NCI-H526 treated with DMSO at 0.1 percent for 48 hours (cell line): ENCODE results near the gene CMTM8.

ENCODE experiments used
- DNase-seq: peaks from one replicate; lab custom pipeline; 2025; lab: John Stamatoyannopoulos, UW

Gene CMTM8

GRCh38 chr3:32308378-32308777 lies 69.9 kb downstream of the CMTM8 start:
- DNase-seq = no peak

DNA sequence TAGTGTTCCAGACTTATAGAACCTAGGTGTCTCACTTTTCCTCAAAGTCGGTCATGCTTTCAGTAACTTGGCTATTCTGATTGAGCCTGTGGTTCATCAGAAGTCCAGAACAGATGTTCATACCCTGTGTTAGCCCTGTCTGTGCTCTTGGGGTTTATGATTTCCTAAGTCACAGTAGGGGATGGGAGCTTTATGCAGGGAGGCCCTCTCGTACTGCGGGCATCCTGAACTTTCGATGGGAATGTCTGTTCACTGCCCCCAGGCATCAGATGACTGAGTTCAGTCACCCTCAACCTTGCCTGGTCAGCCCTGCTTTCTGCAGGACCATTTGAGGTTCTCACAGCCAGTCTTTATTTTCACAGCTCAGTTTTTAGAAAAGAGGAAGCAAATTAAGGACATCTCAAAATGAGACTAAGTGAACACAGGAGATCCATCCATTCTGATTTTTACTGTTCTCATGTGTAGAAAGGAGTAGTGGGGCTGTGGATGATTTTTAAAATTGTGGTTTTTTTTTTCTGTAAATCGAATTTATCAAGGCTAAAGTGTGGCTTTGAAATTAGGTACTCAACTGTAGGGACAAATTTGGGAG lies 71.3 kb downstream of the CMTM8 start:
- no peak for DNase-seq

DNA sequence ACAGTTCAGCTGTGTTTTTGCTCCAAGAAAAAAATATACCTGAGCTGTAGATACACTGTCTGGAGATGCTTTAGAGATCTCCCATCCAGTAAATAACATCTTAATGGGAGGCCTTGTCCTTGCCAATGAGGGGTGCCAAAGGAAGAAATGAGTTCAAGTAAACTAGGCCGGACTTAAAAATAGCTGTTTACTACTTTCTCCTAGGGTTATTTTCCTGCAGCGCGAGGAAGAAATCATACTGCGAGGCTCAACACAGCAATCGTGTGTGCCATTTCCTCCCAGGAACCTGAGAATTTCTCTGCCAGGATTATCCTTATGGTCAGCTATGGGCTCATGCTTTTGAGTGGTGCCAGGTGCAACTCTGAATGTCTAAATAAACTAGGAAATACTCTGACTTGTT lies 71.9 kb downstream of the CMTM8 start:
- DNase-seq = peak; percentile 55

DNA sequence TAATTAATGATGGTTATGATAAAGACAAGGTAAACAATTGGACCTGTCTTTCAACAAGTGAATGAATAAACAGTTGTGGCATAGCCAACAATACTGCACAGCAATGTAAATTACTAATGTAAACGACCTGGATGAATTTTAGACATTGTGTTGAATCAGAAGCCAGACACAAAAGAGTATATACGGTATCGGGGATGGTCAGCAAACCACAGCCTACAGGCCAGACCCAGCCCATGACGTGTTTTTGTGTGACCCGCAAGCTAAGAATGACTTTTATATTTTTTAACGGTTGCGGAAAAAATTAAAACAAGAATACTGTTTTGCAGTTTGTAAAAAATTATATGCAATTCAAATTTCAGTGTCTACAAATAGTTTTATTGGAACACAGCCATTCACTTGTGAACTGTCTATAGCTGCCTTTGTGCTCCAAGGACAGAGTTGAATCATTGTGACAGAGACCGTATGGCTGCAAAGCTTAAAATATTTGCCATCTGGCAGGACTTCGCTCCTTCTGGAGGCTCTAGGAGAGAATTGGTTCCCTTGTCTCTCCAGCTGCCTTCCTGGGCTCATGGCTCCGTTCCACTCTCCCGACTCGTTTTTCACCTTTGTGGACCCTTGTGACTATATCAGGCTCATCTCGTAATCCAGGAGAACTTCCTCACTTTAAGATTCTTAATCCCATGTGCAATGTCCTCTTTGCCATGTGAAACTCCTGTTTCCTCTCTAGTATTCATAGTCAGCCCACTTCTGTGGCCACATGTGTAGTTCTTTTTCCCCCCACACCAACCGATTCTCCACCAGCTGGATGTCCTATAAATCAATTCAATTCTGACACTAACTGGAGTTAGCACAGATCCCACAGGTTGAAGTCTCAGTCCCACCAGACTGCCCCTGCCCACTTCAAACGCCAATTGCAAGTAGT lies 72.7 kb downstream of the CMTM8 start:
- peak; percentile 72 for DNase-seq

GRCh38 chr3:32312251-32312650 lies 73.8 kb downstream of the CMTM8 start:
- no peak for DNase-seq

- no peak for DNase-seq
These were observed 74.7 kb downstream of the CMTM8 start for GRCh38 chr3:32313169-32313568.

DNA sequence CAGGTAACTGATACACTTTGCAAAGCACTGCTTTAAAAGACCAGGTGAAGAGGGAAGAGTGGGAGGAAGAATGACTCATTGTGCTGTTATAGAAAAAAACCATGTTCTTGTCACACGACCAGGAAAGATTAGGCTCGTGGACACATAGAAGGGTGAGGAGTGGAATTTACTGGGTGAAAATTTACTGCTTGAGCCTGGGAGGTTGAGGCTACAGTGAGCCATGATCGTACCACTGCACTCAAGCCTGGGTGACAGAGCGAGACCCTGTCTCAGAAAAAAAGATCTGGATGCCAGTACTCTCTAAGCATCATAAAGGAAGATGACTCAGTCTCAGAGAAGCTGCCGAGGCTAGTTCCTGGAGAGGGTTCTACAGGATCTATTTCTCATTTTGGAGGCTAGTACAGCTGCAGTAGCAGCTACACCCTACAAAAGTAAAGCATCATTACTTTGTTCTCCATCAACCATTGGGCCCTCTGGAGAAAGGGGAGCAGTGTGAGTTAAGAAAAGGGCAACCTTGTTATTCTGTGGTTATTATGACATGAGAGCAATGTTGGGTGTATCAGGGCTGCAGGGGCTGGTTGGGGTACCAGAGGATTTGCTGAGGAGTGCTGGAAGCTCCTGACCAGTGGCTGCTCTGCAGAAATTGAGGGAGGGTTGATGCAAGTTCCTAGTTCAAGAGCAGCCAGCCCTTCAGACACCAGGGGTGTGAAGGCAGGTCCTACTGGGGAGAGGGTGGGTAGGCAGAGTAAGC lies 75.4 kb downstream of the CMTM8 start:
- DNase-seq = no peak

- no peak for DNase-seq
These were observed 77.0 kb downstream of the CMTM8 start for GRCh38 chr3:32315441-32315840.

GRCh38 chr3:32316319-32316718 lies 77.8 kb downstream of the CMTM8 start:
- no peak for DNase-seq

DNA sequence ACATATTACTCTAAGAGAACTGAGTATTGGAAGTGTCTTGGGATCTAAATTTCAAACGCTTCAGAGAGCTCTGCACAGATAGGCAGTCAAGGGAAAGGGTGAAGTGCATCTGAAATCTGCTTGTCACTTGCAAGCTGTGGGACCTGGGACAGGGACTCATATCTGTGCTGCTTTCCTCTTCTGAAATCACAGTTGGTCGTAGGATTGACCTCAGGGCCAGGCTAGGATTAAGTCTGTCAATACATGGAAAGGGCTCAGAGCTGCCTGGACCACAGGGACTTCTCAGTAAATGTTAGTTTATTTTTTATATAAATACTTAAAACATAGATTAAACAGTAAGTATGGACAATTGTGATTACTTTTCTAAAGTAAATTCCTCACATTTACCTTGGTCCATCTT lies 78.5 kb downstream of the CMTM8 start:
- DNase-seq = no peak

DNA sequence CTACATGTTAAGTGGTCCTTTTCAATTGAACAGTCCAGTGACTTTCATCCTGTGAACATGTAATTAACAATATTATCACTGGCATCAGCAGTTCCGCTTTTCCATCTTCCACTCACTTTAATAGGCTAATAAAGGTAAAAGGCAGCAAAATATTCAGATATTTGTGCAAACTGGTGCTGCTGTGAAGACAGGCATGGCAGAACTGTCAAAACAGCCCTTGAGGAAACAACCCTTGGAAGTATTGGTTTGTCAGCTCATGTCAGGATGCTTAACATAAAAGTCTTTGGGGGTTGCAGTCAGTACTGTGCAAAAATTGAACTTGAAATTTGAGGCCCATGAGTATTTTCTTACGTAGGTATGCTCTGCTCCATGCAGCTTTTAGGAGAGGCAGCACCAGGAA lies 81.1 kb downstream of the CMTM8 start:
- DNase-seq = no peak

- DNase-seq = no peak
These were observed 81.6 kb downstream of the CMTM8 start for GRCh38 chr3:32320080-32320479.

DNA sequence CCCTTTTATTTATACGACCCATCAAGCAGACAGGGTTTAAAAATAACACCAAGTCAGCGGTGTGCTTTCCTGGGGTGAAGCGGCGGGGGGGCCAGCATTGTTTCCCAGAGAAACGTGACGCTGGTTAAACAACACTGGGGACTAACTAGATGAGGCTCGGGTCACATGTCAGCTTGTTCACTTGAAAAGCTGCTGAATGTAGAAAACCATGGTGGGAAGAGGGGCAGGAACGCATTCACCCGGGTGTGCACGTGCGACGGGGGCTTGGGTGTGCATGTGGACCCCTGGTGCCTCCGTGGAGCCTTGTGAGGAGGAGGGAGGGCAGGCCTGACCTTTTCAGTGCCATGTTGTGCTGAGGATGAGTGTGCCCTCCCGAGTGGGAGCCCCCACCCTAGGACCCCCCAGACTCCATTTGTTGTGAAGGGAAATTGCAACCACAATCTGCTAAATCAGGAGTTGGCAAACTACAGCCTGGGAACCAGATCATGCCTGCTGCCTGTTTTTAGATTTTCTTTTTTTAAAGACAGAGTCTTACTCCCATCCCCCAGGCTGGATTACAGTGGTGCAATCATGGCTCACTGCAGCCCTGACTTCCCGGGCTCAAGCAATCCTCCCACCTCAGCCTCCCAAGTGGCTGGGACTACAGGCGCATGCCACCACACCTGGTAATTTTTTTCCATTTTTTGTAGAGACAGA lies 82.8 kb downstream of the CMTM8 start:
- no peak for DNase-seq

DNA sequence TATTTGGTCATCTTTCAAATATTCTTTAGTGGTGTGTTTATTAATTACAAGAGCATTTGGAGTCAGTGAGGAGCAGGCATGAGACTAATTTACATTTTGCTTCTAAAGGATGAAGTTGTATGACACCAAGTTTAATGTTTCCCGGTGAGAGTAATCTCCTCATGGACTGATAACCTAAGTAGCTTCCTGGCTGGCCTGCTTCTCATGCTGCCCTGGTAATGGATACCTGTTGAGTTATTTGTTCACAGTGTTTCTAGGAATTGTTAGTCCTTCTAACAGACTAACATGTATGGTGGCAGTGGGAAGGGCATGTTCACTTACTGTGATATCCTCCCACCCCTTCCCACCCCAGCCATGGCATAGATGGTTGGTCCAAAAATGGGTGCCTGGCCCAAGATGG lies 83.8 kb downstream of the CMTM8 start:
- DNase-seq = no peak

- DNase-seq = no peak
These were observed 85.1 kb downstream of the CMTM8 start for GRCh38 chr3:32323604-32324003.

DNA sequence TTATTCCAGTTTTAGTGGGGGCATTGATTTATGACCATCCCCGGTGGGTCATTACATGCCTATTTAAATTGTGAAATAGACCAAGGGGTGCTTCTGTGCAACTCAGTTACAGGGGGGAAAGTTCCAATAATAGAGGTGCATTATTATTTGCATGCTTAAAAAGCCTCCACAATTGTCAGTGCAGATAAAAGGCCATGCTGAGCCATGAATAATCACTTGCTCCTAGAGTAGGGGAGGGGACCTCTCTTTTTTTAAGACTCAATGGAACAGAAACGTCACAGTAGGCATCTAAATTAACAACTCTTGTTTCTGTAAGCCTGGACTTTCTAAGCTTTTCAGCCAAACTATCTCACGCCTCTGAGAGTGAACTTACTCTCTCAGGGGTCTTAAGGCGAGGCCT lies 86.7 kb downstream of the CMTM8 start:
- no peak for DNase-seq

GRCh38 chr3:32325927-32326326 lies 87.4 kb downstream of the CMTM8 start:
- DNase-seq = no peak

DNA sequence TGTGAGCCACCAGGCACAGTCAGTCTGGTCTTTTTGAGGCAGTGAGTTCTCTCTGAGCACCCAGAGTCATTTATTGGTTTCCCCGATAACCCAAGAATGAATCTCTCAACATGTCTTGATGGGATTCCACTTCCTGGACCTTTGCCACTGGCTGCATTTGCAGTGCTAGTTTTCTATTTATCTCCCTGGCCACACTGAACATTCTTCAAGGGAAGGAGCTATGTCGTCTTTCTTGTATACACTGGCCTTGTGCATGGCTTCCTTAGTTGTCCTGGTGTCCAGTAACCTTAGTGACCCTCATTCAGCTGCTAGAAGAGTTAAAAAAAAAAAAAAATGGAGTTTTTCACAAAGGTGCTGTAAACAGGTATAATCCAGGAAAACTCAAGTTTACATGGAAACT lies 88.3 kb downstream of the CMTM8 start:
- no peak for DNase-seq

GRCh38 chr3:32334675-32335074 lies 96.2 kb downstream of the CMTM8 start:
- no peak for DNase-seq

- DNase-seq = no peak
These were observed 97.1 kb downstream of the CMTM8 start for GRCh38 chr3:32335365-32336112.

- DNase-seq = no peak
These were observed 97.6 kb downstream of the CMTM8 start for GRCh38 chr3:32336113-32336498.

- DNase-seq = no peak
These were observed 99.0 kb downstream of the CMTM8 start for GRCh38 chr3:32337505-32337904.
